Activated CD8-positive, alpha-beta memory T cell treated with anti-CD3 and anti-CD28 coated beads, Interleukin-2, amount 50 U/mL, for 24 hours (primary cell): Measurements from ENCODE around the gene SCAPER.
"Not testable (repeated sequence)": the region's sequence is repeated elsewhere in the genome, so short reads cannot be mapped to it uniquely, and the experiment has no call there.

Experiments
- DNase-seq: peaks from one replicate; pipeline ENCODE4 v3.0.0-alpha.2; 2020; ENCODE audit errors: extremely low read depth

Gene SCAPER

GRCh38 chr15:76483752-76484151 lies 421.4 kb downstream of the SCAPER start:
- DNase-seq: no peak

- no peak for DNase-seq
These were observed 422.1 kb downstream of the SCAPER start for GRCh38 chr15:76483018-76483417.

- no peak for DNase-seq
These were observed 424.9 kb downstream of the SCAPER start for GRCh38 chr15:76480267-76480666.

GRCh38 chr15:76470691-76471090 lies 434.4 kb downstream of the SCAPER start:
- DNase-seq: no peak

- no peak for DNase-seq
These were observed 436.4 kb downstream of the SCAPER start for GRCh38 chr15:76468722-76469121.

- DNase-seq: no peak
These were observed 438.0 kb downstream of the SCAPER start for GRCh38 chr15:76467136-76467535.

- no peak for DNase-seq
These were observed 439.4 kb downstream of the SCAPER start for GRCh38 chr15:76465728-76466127.

- DNase-seq: no peak
These were observed 440.9 kb downstream of the SCAPER start for GRCh38 chr15:76464247-76464646.

- no peak for DNase-seq
These were observed 444.3 kb downstream of the SCAPER start for GRCh38 chr15:76460871-76461270.

GRCh38 chr15:76460347-76460746 lies 444.8 kb downstream of the SCAPER start:
- no peak for DNase-seq

GRCh38 chr15:76451540-76451939 lies 453.6 kb downstream of the SCAPER start:
- no peak for DNase-seq

- no peak for DNase-seq
These were observed 455.7 kb downstream of the SCAPER start for GRCh38 chr15:76449455-76449854.

- no peak for DNase-seq
These were observed 456.4 kb downstream of the SCAPER start for GRCh38 chr15:76448755-76449154.

- no peak for DNase-seq
These were observed 457.3 kb downstream of the SCAPER start for GRCh38 chr15:76447728-76448441.

- no peak for DNase-seq
These were observed 464.7 kb downstream of the SCAPER start for GRCh38 chr15:76440441-76440840.

- no peak for DNase-seq
These were observed 465.6 kb downstream of the SCAPER start for GRCh38 chr15:76439542-76439941.

- DNase-seq: no peak
These were observed 471.2 kb downstream of the SCAPER start for GRCh38 chr15:76433798-76434400.

GRCh38 chr15:76433036-76433435 lies 472.1 kb downstream of the SCAPER start:
- DNase-seq: not testable (repeated sequence)

- no peak for DNase-seq
These were observed 472.5 kb downstream of the SCAPER start for GRCh38 chr15:76432604-76433003.

- no peak for DNase-seq
These were observed 473.2 kb downstream of the SCAPER start for GRCh38 chr15:76431971-76432370.

GRCh38 chr15:76430711-76431110 lies 474.4 kb downstream of the SCAPER start:
- DNase-seq: not testable (repeated sequence)

- no peak for DNase-seq
These were observed 475.5 kb downstream of the SCAPER start for GRCh38 chr15:76429661-76430060.

- DNase-seq: no peak
These were observed 478.2 kb downstream of the SCAPER start for GRCh38 chr15:76426941-76427340.
